Stimulated activated naive CD8-positive, alpha-beta T cell treated with anti-CD3 and anti-CD28 coated beads, Interleukin-15, Interleukin-2, amounts not matched to agents 100 U/mL and 50 U/mL, for 24 hours (primary cell): ENCODE data around the gene PPTC7.
"Not testable (repeated sequence)": the region's sequence is repeated elsewhere in the genome, so short reads cannot be mapped to it uniquely, and the experiment has no call there.

Source experiments
- ATAC-seq: fragments of 150-1000 bp; cut with Tn5 transposase; one replicate; pipeline ENCODE4 v1.10.0; 2021
- DNase-seq: peaks from one replicate; pipeline ENCODE4 v3.0.0; 2021

The PPTC7 gene

DNA sequence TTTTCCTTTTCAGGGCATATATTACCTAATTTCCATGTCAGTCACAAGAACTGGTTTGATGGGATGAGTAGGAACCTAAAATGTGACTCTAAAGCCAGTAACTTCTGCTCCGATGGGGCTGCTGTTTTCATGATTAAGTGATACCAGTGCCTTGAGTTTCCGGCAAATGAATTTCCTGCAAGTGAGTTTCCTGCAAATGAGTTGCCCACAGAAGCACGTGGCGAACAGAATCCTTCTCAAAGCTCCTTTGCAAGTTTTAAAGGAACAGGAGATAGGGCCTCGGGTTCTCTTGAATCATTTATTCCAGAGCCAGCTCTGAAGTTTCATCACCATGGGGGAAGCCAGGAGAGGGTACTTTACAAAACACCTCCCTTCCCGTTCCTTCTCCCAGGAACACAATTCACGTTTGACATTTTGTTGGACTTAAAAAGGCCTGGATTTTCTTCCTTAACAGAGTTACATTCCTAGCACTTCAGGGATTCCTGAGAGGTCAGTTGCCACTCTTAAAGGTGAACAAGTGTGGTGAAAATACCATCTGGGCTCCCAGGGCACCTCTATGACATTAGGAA lies 2.2 kb upstream of the PPTC7 start:
- ATAC-seq: no peak

DNA sequence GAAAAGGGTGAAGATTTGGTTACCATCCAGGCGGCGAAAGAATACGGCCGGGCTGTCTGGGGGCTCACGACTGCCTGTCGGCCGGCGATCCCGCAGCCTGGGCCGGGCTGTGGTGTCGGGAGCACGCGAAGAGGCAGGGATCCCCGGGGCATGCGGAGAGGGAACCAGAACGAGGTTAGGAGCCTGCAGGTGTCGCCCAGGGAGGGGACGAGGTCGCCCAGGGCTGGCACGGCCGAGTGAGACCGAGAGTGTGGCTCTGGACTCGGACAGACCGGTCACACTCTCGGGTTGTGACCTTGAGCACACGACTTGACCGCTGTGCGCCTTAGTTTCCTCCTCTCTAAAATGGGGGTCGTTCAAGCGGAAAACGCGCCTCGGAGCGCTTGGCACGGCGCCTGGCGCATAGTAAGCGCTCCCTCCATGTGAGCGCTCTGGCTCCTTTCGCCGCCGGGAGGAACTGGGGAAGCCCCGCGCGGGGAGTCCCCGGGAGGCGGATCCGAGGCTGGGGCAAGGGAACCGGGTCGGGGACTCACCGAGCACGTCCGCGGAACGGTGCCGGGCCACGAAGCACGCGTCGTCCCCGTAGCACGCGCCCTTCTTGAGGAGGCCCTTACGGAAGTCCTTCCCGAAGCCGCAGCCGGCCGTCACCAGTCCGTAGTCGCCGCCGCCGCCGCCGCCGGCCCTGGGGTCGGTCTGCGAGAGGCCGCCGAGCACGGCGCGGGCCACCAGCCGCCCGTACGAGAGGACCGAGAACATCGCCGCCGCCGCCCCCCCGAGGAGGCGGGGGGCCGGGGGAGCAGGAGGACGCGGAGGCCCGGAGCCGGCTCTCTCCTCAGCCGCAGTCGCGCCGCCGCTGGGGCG lies 612 bp downstream of the PPTC7 start:
- ATAC-seq (peak; percentile 32), DNase-seq (peak; percentile 83)

More for the DNA sequence above, 2.2 kb upstream of the PPTC7 start:
- DNase-seq: peak; percentile 42

DNA sequence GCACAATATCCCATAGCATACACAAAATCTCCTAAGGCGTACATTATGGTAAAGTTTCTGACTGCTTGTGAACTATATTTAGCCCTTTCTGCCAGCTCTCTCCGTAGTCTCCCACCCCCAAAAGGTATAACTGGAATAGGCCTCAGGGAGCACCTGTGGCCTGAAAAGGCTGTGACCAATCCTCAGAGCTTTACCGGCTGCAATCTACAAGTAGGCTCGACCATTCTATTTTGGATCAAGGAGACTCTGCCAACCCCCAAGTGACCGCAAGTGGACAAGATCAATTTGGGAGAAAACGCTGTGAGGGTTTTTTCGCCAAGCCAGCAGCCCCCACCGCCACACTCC lies 1.2 kb downstream of the PPTC7 start:
- ATAC-seq (no peak), DNase-seq (no peak)

- ATAC-seq (no peak), DNase-seq (no peak)
Observed at GRCh38 chr12:110579535-110580253, 3.4 kb downstream of the PPTC7 start.

DNA sequence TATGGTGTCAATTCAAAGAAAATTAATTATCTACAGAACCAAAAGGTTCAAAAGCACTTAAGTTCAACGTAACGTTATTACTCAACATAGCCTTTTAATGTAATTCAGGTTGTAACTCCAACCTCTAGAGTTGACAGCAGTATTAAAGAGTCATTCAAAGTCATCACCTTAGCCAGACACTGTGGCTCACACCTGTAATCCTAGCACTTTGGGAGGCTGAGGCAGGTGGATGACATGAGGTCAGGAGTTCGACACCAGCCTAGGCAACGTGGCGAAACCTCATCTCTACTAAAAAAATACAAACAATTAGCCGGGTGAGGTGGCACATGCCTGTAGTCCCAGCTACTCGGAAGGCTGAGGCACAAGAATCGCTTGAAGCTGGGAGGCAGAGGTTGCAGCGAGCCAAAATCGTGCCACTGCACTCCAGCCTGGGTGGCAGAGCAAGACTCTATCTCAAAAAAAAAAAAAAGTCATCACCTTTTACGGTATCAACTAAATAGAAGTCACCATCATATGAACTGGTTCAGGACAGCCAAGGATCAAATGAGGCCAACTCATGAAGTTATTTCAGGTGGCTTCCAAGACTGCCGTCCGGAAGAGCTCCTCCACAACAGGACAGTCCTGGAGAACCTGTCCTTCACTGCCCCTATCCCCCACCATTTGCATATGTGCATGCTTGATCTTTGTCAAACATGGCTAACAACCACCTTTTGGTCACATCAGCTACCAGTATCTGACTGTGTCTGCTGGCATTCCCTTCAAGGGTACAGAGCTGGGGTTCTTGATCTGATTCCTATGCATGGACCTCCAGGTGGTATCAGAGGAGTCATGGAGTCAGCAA lies 4.2 kb downstream of the PPTC7 start:
- DNase-seq (no peak), ATAC-seq (peak; percentile 0)

GRCh38 chr12:110577864-110578693 lies 5.0 kb downstream of the PPTC7 start:
- peak; percentile 70 for ATAC-seq
- DNase-seq: peak; percentile 33

- DNase-seq: no peak
- ATAC-seq: no peak
Observed at GRCh38 chr12:110576504-110576903, 6.6 kb downstream of the PPTC7 start.

DNA sequence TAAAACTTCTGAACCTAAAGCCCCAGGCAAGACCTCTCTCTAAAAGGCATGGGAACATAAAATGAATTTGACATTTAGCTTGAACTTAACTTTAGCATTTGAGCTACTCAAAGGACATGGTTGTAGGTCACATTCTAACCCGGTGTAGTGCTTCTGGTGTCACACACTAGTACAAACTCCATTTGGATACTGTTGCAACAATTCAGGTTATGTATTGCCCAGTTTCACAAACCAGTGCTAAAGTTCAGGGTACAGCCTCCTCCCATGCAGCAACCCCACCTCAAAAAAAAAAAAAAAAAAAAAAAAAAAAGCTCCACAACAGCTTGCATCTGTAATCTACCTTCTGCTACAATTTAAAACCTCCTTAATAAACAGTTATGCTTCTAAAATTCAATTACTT lies 7.8 kb downstream of the PPTC7 start:
- no peak for DNase-seq
- peak; percentile 22 for ATAC-seq

GRCh38 chr12:110574717-110575230 lies 8.3 kb downstream of the PPTC7 start:
- not testable (repeated sequence) for ATAC-seq, DNase-seq

GRCh38 chr12:110574044-110574443 lies 9.1 kb downstream of the PPTC7 start:
- DNase-seq (no peak), ATAC-seq (no peak)

DNA sequence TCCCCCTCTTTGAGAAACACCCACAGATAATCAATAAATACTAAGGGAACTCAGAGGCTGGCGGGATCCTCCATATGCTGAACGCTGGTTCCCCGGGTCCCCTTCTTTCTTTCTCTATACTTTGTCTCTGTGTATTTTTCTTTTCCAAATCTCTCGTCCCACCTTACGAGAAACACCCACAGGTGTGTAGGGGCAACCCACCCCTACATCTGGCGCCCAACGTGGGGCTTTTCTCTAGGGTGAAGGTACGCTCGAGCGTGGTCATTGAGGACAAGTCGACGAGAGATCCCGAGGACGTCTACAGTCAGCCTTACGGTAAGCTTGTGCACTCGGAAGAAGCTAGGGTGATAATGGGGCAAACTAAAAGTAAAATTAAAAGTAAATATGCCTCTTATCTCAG lies 12.3 kb downstream of the PPTC7 start:
- not testable (repeated sequence) for DNase-seq, ATAC-seq

- not testable (repeated sequence) for ATAC-seq, DNase-seq
Observed at GRCh38 chr12:110569838-110570237, 13.3 kb downstream of the PPTC7 start.

- no peak for ATAC-seq
- DNase-seq: no peak
Observed at GRCh38 chr12:110568752-110569151, 14.4 kb downstream of the PPTC7 start.

DNA sequence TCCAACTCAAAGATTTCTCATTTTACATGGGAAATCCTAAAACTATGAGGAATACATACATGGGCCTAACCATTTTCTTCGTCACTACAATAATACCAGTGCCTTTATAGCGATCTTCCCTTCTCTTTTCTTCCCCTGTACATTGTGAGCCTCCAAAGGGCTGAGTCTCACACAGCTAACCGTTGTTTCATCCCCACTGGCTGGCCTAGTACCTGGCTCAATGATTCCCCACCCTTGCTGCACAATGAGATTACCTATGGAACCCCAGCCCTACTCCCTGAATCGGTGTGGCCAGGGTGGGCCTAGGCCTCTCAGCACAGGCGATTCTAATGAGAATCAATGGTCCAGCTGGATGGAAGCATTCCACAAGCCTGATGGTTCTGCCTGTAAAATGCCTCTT lies 16.1 kb downstream of the PPTC7 start:
- DNase-seq (no peak), ATAC-seq (no peak)

DNA sequence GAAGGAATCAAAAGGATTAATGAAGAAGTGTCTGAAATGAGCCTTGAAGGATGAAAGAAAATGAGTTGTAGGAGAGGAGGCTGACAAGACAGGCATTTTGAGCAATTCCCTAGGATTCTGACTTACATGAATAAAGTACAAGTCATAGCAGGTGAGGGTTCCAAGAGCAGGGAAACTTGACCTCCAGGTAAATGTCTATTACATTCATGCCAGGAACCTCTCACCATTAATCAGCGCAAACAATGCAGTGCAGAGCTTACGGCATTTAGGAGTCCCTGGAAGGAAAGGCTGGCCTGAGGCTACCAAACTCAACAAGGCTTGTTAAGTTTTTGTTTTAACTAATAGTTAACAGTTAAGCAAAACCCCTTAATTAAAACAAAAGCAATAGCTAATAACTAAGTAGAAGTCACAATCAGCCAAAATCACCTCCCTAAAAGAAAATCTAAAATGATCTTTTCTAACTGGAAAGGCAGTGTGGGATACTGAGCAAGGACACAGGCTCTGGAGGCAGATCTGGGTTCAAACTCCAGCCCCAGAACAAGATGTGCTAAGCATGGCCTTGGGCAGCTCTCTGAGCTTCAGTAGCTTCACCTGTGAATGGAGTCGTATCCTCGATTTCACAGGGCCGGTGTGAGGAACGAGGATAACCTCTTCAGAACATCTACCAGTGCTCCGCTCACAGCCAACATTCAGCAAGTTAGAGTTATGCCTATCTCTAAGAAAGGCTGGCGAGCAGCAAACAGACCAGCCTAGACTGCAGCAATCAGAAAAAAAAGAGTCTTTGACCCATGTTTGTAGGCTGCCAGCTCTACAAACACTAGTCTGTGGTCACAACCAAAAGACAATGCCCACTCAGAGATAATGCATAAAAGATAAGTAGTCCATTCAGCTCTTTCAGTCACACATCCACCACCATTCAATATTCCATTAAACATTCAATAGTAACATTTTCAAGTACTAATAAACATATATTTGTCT lies 16.9 kb downstream of the PPTC7 start:
- ATAC-seq (no peak), DNase-seq (no peak)

DNA sequence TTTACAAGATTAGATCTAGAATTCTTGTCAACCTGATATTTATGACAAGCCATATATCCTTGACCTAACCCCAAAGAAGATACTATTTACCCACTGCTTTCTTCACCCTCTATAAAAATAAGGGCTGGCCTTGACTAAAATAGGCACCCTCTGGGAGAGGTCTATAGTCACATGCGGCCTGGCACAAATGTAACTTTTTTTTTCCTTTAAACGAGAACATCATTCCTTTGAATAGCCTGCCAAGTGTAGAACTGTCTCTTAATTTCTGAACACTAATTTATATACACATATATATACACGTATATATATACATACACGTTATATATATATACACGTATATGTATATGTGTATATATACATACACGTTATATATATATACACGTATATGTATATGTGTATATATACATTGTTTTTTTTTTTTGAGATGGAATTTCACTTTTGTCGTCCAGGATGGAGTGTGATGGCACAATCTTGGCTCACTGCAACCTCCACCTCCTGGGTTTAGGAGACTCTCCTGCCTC lies 18.6 kb downstream of the PPTC7 start:
- ATAC-seq (no peak), DNase-seq (no peak)

GRCh38 chr12:110563702-110564470 lies 19.2 kb downstream of the PPTC7 start:
- ATAC-seq (peak; percentile 72), DNase-seq (no peak)

- ATAC-seq: peak; percentile 50
- peak; percentile 47 for DNase-seq
Observed at GRCh38 chr12:110562386-110562785, 20.7 kb downstream of the PPTC7 start.
